Gastroesophageal sphincter (tissue), 3 donors: ENCODE data around the gene SLC24A3.

Experiments
- CTCF ChIP-seq, 4 experiments: fragments of 200-600 bp in 2 of 4; fragments of 450-650 bp in 2 of 4; sonication (generic) in 1 of 4; IDR thresholded peaks; one replicate each; pipeline ENCODE4 v1.5.1; 2017 to 2019; ENCODE audit warnings: antibody characterized with exemption in 4 of 4, mild to moderate bottlenecking in 2 of 4, moderate library complexity in 2 of 4
- POLR2A ChIP-seq, 2 donors: fragments of 450-650 bp; IDR thresholded peaks; one replicate each; pipeline ENCODE4 v1.6.1; 2017; ENCODE audit warnings: antibody characterized with exemption in 2 of 2, mild to moderate bottlenecking in 2 of 2, moderate library complexity in 1 of 2

GRCh38 chr20:19430641-19431315 is 218.3 kb downstream of the SLC24A3 start:
- TF ChIP-seq CTCF (IDR thresholded peaks at IDR 0.05) (no peak), POLR2A (IDR thresholded peaks at IDR 0.05) (no peak)
